Stimulated activated CD8-positive, alpha-beta memory T cell treated with anti-CD3 and anti-CD28 coated beads, Interleukin-12 subunit alpha, Interleukin-12 subunit beta, amount 100 ng/mL, for 24 hours (primary cell): Measurements from ENCODE around the gene AP3M1.

ENCODE experiments used
- DNase-seq: peaks from one replicate; pipeline ENCODE4 v3.0.0-alpha.2; 2020; ENCODE audit errors: extremely low read depth

Gene AP3M1

DNA sequence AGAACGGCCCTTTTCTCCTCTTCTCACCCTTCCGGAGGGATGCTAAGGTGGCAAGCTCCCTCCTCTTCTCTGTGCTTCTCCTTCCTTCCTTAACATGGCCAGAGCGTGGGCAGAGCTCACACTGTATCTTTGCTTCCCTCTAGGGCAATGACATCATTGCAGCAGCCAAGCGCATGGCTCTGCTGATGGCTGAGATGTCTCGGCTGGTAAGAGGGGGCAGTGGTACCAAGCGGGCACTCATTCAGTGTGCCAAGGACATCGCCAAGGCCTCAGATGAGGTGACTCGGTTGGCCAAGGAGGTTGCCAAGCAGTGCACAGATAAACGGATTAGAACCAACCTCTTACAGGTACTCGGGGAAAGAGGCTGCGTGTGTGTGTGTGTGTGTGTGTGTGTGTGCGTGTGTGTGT is 36.6 kb downstream of the AP3M1 start:
- DNase-seq, result no peak

DNA sequence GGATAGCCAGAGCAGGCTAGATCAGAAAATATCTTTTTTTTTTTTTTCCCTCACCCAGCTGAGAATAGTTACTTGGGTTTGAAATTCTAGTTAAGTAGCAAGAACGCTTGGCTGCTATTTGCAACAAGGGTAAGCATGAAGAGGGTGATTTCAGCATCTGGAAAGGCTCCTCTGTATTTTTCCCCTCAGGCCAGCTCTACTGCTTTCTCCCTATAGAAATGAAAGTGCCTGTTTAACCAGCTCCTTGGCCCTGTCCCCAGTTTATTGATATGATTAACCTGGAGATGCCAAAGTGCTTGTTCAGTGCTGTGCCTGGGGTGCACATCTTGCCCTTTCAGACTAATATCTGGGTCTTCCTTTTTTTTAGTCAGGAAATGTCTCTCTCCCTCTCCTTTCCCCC is 37.1 kb downstream of the AP3M1 start:
- DNase-seq, result no peak

DNA sequence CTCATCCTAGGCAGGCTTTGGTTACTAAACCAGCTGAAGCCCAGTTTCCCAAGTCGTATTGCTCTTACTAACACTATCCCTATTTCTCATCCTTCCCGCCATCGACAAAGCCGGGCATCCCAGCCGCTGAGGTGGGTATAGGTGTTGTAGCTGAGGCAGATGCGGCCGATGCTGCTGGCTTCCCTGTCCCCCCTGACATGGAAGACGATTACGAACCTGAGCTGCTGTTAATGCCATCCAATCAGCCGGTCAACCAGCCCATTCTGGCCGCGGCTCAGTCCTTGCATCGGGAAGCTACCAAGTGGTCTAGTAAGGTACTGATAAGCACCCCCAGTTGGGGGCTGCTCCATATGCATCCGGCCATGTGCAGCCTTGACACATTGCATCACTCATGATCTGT is 38.8 kb downstream of the AP3M1 start:
- no peak for DNase-seq

DNA sequence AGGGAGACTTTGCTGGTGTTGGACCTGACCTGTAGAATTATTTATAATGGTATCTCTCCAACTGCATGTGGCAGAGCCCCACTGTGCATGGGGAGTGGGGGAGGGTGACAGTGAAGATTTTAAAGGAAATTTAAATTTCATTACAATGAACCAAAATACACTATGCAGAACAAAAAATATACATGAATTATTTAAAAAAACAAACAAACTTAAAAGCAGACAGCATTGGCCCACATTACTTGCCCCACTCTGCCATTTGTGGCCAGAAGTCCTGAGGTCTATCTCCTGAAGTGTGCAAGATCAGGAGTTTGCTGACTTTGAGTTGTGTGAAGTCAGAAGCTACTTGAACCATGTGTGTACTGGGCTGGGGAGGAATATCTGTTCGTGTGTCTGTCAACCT is 40.5 kb downstream of the AP3M1 start:
- no peak for DNase-seq

DNA sequence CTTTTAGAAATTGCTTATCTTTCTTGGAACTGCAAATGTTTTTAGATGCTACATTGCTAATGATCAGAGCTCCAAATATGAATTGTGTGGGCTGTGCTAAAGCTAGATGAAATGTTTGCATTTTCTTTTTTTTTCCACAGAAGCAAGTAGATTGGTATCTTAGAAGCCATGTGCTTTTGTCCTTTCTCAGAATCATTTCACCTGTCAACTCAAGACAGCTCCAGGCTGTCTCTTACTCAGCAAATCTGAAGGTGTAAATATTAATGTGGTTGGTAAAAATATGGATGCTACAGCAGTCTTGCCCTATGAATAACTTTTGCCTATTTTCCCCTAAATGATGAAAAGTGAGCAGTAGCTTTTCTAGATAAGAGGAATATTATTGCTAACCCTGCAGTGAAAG is 41.2 kb downstream of the AP3M1 start:
- DNase-seq, result no peak

DNA sequence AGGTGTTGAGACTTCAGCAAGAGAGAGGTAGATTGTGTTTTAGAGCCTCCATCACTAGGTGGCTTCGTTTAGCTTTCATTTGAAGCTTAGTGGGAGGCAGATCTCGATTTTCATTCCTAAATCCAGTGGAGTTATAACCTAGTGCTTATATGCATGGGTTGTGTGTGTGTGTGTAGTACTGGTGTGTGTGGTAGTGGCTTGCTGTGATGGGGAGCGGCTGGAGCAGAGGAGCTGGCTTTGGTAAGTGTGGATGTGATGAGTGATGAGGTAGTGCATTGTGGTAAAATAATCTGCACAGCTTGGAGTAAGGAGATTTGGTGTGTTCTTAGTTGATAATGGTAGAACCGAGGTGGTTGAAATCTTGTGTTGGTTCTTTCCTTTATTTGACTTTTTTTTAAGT is 43.2 kb downstream of the AP3M1 start:
- no peak for DNase-seq

DNA sequence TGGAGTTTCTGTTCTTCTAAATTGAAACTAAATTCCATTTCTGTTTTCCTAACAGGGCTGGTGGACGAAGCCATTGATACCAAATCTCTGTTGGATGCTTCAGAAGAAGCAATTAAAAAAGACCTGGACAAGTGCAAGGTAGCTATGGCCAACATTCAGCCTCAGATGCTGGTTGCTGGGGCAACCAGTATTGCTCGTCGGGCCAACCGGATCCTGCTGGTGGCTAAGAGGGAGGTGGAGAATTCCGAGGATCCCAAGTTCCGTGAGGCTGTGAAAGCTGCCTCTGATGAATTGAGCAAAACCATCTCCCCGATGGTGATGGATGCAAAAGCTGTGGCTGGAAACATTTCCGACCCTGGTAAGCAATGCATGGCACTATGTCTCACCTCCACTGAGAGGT is 45.6 kb downstream of the AP3M1 start:
- no peak for DNase-seq

DNA sequence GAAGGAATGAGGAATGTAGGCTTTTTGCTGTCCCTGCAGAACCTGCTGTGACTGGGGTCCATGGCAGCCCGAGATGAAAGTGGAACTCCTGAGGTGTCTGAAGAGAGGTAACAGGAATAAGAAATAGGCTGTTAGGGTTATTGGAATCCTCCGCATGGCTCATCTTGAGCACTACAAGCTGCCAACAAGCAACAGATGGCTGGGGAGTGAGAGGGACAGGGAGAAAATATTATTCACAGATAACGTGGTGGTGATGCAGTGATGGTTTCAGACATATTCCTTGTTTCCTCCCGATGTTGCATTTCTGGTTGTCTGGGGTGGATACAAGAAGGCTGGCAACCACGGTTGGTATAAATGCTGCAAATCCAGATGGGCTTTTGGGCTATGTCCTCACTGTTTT is 46.1 kb downstream of the AP3M1 start:
- DNase-seq, result no peak

DNA sequence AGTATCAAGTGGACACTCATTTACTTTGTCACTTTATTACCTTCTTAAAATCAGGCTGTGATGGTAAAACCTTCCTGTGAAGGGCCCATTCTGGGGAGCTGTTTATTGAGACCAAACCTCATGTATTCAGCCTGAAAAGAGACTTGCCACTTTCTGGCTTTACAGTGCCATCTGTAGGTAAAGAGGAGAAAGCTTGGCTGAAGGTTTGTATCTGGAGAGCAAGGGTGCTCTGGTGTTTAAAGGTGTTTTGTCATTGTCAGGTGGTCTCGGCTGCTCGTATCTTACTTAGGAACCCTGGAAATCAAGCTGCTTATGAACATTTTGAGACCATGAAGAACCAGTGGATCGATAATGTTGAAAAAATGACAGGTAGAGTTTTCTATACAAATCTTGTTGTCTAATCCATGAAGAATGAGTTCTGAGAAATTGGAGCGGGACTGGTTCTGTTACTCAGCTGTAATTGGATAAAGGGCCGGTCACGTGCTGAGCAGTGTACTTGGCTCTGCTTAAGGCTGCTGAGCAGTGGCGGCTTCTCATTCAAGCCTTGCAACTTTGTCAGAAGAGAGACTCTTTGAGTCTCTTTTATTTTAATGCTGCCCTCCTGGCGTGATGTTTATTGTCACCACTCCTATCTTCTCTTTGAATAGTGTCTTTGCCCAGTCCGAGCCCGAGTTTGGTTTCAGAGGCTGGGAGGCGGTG is 46.9 kb downstream of the AP3M1 start:
- DNase-seq, result no peak

DNA sequence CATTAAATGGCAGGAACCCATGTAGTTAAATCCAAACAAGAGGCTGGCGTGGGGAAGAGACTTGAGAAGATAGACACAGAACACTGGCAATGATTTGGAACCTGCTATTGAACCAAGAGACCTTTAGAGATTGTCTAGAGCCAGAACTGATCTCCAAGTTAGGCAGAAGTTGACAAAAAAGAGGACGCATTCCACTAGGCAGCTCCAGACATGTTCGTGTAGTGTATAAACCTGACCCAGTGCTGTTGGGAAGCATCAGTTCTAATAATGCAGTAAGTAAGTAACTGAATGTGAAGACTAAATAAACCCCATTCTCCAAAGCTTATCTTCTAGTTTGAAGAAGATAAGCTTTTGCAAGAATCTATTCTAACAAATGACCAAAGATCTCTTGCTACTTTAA is 50.8 kb downstream of the AP3M1 start:
- DNase-seq, result no peak

DNA sequence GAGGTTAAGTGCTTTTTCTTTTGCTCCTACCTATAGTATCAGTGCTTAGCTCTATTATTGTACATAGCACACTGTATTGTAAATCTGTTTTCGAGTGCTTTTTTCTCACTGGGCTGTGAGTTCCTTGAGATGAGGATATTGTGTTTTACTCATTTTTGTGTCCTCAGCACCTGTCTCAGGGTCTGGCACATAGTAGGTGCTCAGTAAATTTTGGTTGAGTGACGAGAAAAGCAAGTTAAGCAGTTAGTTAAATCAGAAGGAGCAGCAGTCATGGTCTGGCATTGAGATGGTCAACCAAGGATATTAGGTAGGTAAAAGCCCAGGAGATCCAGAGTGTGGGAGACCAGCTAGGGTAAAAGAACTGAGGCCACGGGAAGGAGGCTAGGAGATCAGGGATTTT is 51.2 kb downstream of the AP3M1 start:
- DNase-seq, result no peak

DNA sequence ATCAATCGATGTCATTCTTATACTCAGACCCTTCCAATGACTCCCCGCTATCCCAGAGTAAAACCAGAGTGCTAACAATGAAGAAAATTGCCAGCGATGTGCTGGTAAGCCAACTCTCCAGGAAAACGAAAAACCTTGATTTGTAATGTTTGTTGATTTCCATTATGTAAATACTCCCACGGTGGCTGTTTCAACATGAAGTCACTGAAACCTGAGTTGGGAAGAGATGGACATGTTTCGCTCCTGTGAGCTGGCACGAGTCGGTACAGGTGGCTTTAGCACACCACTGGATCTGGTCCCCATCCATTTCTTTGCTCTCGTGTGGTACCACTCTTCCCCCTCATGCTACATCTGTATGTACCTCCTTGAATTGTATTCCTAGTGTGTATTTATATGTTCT is 52.9 kb downstream of the AP3M1 start:
- no peak for DNase-seq

DNA sequence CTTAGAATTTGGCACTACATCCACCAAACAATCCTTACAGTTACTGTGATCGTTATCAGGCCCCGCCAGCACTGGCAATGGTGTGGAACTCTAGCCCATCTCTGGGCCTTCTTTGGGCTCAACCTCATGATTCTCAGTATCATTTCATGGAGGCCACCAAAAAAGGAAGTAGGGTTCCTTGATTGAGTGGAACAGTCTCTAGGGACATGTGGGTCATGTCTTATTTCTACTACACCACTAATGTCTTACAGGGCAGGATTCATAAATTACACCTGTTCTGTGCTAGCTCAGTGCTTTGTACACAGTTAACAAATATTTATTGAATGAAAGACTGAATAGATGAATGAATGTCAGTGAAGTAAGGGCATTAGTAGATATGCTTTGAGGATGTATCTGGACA is 53.9 kb downstream of the AP3M1 start:
- no peak for DNase-seq

DNA sequence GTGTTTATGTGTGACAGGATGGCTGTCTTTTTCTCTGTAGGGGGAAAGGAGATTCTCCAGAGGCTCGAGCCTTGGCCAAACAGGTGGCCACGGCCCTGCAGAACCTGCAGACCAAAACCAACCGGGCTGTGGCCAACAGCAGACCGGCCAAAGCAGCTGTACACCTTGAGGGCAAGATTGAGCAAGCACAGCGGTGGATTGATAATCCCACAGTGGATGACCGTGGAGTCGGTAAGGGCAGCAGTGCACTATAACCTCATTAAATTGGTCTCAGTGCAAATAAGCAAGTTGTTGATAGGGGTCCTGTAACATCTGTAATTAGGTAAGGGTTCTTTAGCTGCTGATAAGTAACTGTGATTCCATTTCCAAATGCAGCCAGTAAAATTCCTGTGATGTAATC is 56.4 kb downstream of the AP3M1 start:
- no peak for DNase-seq

DNA sequence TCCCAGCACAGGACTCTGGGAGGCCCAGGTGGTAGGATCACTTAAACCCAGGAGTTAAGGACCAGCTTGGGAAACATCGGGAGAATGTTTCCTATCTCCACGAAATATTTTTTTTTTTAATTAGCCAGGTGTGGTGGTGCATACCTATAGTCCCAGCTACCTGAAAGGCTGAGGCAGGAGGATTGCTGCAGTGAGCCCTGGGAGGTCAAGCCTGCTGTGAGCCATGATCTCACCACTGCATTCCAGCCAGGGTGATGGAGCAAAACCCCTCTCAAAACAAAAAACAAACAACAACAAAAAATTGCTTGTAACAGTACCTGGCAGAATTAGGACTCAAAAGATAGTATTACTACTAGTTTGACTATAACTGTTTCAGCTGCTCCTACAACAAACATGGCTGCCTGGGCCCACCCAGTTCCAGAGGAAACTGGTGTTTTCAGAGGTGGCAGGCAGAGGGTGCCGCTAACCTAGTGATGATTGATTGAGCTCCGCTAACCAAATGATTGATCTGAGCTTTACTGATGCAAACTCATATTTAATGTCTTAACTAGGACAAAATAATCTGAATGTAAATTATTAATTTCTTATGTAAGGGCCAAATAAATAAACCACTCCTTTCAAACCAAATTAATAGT is 57.0 kb downstream of the AP3M1 start:
- no peak for DNase-seq

DNA sequence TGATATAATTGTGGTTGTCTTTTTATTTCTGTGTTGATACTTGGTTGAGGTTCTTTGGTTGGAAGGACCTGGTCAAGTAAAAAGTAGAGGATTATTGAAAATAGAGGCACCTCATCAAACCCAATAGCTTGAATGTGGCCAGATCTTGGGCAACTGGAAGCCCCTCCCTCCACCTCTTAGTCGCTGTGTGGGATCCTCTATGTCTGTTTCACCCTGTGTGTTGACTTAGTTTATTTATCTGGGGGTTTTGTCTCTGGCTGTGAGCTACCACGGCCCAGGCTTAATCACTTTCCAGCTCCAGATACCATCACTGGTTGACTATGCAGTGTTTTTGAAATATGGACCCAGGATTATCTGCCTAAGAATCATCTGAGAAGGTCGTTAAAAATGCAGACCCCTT is 58.3 kb downstream of the AP3M1 start:
- no peak for DNase-seq

DNA sequence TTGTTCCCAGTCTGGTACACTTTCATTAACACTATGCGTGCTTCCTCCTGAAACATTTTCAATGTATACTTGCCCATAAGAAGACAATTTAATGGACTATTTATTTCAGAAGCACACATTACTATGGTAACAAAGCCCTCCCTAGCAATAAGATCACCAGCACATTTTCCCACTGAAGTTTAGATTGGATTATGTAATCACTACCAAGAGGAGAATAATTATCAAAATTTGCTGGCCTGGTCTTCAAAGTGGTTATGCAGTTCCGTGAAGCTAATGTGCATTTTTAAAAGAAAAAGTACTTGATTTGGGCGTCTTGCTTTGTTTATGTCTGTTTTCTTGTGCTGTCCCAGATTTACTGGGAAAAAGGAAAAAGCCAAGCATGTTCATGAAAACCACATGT is 61.9 kb downstream of the AP3M1 start:
- DNase-seq, result no peak

DNA sequence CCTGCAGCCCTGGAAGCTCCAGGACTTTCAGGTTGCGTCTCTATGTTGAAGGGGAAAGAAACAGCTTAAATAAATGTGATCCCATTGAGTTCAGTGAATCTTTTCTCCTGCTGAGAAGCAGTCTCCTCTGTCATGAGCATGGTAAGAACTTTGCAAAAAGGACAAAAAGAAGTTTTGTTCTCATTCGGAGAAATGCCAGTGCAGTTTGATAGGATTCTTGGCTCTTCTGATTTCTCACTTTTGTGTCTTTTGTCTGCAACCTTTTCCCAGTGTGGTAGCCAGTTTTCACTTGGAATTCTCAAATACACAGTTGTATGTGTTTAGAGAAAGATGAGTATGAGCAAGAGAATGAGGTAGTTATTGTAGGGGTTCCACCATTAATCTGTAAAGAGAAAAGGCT is 64.3 kb downstream of the AP3M1 start:
- no peak for DNase-seq

DNA sequence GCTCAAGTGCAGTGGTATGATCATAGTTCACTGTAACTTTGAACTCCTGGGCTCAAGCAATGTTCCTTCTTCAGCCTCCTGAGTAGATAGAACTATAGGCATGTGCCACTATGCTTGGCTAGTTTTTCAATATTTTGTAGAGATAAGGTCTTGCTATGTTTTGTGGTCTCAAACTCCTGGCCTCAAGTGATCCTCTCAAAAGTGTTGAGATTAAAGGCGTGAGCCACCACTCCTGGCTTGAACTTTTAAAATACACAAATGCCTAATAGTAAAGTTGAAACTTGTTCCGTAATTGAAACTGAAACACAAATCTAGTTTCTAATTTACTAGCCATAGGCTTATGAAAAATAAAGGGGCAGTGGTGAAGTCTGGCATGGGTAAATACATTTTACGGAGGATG is 65.7 kb downstream of the AP3M1 start:
- no peak for DNase-seq

DNA sequence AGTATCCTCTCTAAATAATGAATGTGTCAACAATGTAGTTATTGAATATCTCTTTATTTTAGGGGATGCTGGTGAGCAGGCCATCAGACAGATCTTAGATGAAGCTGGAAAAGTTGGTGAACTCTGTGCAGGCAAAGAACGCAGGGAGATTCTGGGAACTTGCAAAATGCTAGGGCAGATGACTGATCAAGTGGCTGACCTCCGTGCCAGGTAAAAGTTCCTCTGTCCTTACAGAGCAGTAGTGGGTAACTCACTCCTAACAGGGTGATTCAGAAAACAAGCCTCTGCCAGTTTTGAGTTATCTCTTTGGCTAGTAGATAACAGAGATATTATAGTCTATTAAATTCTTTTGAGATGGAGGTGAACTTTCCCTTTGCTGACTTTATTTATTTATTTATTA is 67.3 kb downstream of the AP3M1 start:
- DNase-seq, result no peak

DNA sequence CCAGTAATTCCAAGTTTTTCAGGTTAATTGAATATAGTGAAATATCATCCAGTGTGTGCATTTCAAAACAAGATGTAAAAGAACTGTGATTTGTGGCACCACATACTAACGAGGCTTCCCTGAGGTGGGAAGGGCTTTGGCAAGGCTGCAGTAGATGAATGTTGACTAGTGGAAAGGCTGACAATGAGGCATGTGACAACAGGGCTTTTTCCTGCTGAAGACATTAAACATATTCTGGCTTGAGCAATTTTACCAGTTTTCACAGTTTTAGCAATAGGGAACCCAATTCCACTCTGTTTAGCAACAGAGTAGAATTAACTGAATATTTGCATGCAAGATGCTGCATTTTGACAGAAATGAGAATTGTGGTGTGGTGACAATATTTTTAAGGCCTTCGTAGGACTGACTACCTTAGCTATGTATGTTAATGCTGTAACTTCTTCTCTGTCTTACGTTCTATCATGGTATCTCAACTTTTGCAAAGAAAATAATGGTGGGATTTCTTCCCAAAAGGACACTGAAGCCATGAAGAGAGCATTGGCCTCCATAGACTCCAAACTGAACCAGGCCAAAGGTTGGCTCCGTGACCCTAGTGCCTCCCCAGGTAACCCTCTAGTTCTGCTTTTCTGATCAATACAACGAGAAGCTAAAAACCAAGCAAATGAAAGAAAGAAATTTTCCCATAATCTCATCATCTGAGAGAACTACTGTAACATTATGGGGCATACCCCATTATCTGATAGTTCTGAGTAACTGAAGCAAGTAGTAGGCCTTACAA is 68.5 kb downstream of the AP3M1 start:
- DNase-seq, result no peak

DNA sequence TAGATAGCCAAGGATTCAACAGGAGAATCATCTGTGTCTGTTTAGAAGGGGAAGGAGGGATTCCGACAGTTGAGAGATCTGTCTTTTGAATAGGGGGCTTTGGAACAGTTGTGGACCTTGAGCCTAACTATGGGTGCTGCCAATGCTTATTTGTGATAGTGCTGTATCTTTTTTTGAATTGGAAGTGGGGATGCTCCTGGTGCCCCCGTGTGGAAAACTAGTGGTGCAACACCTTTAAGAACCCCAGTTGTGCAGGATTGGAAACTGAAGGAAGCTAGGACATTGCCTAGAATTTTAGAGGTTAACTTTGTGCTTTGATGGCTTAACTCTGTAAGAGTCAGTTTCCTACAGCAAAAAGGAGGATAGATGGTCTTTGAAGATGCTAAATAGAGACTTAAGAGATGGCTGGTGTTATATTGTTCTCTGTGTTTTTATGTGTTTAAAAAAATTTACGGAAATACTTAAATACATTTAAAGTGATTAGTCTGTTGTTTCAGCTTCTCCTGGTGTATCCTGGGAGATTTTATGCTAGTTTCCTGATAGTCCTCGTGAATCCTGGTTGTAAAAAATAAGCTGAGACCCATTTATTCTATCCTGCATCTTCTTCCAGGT is 69.3 kb downstream of the AP3M1 start:
- DNase-seq, result no peak
